ENCODE measurements around the gene KCTD7. TPM values are rescaled to one million over a fixed set of nuclear protein-coding genes. Genes with fewer than 3 reads are reported as not detected.
"Not testable (repeated sequence)": the region's sequence is repeated elsewhere in the genome, so short reads cannot be mapped to it uniquely, and the experiment has no call there.

The KCTD7 gene
- total RNA-seq, 2 donors from 2014 or later, result 17.7 to 61.0 TPM

DNA sequence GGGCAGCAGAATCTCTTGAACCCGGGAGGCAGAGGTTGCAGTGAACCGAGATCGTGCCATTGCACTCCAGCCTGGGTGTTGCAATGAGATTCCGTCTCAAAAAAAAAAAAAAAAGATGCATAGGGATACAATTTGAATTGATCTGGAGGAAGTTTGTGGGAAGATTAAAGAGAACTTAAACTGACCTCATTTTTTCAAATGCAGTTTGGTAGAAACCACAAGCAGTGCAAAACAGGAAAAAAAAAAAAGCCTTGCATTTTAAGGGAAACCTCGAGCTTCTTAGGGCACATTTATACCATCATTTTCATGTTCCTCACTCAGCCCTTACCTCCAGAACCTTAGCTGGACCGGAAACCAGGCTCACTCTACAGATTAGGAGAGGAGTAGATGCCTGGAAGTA lies 2.8 kb downstream of the KCTD7 start:
- DNase-seq (ENCODE audit: low spot score), result no peak
- H3K9me3 ChIP-seq, result no peaks in the 10 kb centered on the region
- H3K27ac ChIP-seq, result no peak overlapping the region
- no peaks in the 10 kb centered on the region for H3K4me1 ChIP-seq (replicated peaks)
- intact Hi-C loops (cut with DNase I), result no loop called here
- H3K36me3 ChIP-seq, result no peaks in the 10 kb centered on the region
- TF ChIP-seq POLR2AphosphoS5 (IDR thresholded peaks at IDR 0.05) (no peak), POLR2A (IDR thresholded peaks at IDR 0.05) (no peak)
- TF ChIP-seq, protein P1, sequence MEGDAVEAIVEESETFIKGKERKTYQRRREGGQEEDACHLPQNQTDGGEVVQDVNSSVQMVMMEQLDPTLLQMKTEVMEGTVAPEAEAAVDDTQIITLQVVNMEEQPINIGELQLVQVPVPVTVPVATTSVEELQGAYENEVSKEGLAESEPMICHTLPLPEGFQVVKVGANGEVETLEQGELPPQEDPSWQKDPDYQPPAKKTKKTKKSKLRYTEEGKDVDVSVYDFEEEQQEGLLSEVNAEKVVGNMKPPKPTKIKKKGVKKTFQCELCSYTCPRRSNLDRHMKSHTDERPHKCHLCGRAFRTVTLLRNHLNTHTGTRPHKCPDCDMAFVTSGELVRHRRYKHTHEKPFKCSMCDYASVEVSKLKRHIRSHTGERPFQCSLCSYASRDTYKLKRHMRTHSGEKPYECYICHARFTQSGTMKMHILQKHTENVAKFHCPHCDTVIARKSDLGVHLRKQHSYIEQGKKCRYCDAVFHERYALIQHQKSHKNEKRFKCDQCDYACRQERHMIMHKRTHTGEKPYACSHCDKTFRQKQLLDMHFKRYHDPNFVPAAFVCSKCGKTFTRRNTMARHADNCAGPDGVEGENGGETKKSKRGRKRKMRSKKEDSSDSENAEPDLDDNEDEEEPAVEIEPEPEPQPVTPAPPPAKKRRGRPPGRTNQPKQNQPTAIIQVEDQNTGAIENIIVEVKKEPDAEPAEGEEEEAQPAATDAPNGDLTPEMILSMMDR (IDR thresholded peaks at IDR 0.05), result no peak
- H3K27me3 ChIP-seq (replicated peaks; ENCODE audit: insufficient read depth), result no peaks in the 10 kb centered on the region
- H3K4me3 ChIP-seq, result no peak overlapping the region
- 92% methylated on average over 6 of the region's 6 CpGs for WGBS

DNA sequence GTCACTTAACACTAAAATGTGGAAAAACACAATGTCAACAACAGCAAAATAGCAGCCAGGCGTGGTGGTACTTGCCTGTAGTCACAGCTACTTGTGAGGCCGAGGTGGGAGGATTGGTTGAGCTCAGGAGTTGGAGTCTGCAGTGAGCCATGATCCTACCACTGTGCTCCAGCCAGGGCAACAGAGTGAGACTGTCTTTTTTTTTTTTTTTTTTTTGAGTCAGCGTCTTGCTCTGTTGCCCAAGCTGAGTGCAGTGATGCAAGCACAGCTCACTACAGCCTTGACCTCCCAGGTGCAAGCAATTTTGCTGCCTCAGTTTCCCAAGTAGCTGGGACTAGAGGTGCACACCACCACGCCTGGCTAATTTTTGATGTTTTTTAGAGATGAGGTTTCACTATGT lies 6.1 kb downstream of the KCTD7 start:
- Histone ChIP-seq H3K9me3 (no peaks in the 10 kb centered on the region), H3K27me3 (replicated peaks; ENCODE audit: insufficient read depth) (no peaks in the 10 kb centered on the region), H3K4me3 (no peak overlapping the region), H3K4me1 (replicated peaks) (no peaks in the 10 kb centered on the region), H3K27ac (no peak overlapping the region), H3K36me3 (no peaks in the 10 kb centered on the region)
- DNase-seq (ENCODE audit: low spot score), result no peak
- TF ChIP-seq, protein P1 (IDR thresholded peaks at IDR 0.05), result no peak
- TF ChIP-seq POLR2AphosphoS5 (IDR thresholded peaks at IDR 0.05), result no peak
- no peak for TF ChIP-seq POLR2A (IDR thresholded peaks at IDR 0.05)
- WGBS, result 82% methylated on average over 4 of the region's 4 CpGs
- intact Hi-C loops (cut with DNase I), result no loop called here

DNA sequence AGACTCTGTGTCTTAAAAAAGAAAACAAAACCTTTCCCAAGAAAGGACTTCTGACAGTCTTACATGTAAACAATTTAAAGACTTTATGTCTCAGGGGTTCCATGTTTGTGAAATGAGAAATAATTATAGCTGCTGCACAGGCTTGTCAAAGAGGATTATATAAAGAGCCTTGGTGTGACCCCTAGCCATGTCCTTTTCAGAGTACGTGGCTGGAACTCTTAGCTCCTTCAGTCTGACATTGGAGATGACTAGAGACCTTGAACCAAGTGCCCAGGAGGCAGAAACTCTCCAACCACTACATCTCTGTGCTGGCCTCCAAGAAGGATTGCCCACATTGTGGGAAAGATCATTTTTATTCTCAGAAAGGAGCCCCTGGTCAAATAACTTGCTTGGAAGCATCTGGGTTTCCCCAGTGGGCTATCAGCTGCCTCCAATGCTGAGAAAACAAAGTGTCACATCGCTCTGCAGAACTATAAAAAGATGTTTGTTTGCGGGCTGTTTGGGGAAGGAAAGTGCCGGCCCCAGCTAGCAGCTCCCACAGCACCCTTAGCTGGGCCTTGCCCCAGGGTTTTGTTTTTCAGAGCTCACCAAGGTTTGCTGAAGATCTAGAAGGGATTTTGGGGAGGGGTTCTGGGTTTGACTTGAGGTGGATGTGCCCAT lies 6.8 kb downstream of the KCTD7 start:
- H3K9me3 ChIP-seq; H3K36me3 ChIP-seq; H3K4me1 ChIP-seq (replicated peaks); H3K4me3 ChIP-seq; H3K27ac ChIP-seq; intact Hi-C loops (cut with DNase I); DNase-seq (ENCODE audit: low spot score); H3K27me3 ChIP-seq (replicated peaks; ENCODE audit: insufficient read depth): not testable (repeated sequence)
- 54% methylated on average over 3 of the region's 4 CpGs for WGBS

DNA sequence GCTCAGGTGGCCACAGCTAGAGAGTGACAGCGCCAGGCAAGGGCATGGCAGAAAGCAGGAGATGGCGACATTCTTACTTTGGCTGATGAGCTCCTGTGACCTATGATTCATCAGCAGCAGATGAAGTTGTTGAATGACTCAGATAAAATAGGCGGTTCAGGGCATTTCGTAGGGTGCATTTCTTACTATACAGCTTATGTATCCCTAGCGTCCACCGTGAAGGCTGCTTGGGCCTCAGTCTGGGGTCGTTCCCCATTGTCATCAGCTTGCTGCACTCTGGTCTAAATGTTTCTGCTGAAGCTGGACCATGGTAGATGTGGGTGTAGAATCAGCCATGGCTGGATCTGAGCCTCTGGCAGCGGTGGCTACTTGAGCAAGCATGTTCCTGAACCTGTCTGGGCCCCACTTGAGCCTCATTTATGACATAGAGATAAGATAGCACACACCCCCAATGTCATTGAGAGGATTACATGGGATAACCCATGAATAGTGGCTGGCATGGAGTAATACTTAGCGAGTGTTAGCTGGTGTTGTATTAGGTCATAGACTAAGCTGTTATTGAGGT lies 7.4 kb downstream of the KCTD7 start:
- H3K4me1 ChIP-seq (replicated peaks); H3K27ac ChIP-seq; intact Hi-C loops (cut with DNase I); H3K27me3 ChIP-seq (replicated peaks; ENCODE audit: insufficient read depth); H3K36me3 ChIP-seq; H3K4me3 ChIP-seq; H3K9me3 ChIP-seq; DNase-seq (ENCODE audit: low spot score): not testable (repeated sequence)
- 83% methylated on average over 8 of the region's 9 CpGs for WGBS

DNA sequence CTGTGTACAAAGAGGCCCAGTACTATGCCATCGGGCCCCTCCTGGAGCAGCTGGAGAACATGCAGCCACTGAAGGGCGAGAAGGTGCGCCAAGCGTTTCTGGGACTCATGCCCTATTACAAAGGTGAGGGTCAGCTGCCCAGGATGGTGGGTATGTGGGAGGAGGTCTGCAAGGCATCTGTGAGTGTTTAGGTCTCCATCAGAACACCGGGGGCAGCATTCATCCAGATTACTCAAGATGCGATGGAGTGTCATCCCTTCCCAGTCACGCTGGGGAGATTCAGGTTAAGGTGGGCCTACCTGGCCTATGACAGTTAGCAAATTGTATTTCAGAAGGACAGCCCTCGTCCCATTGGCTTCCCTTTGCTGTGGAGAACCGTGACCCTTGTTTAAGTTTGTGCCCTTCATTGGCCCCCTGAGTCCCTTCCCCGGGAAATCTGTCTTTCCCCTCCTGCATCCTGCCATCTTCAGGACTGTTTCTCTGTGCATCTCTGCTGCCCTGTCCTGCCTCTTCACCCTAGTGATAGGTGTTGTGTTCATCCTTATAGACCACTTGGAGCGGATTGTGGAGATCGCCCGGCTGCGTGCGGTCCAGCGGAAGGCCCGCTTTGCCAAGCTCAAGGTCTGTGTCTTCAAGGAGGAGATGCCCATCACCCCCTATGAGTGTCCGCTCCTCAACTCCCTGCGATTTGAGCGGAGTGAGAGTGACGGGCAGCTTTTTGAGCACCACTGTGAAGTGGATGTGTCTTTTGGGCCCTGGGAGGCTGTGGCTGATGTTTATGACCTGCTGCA lies 9.8 kb downstream of the KCTD7 start:
- 88% methylated on average over 21 of the region's 21 CpGs for WGBS
- no peaks in the 10 kb centered on the region for H3K36me3 ChIP-seq
- intact Hi-C loops (cut with DNase I), result no loop called here

More for the DNA sequence above, 9.8 kb downstream of the KCTD7 start:
- Histone ChIP-seq H3K27ac (no peak overlapping the region), H3K4me3 (no peak overlapping the region), H3K27me3 (replicated peaks; ENCODE audit: insufficient read depth) (no peaks in the 10 kb centered on the region), H3K4me1 (replicated peaks) (no peaks in the 10 kb centered on the region), H3K9me3 (no peaks in the 10 kb centered on the region)
- TF ChIP-seq, protein P1 (IDR thresholded peaks at IDR 0.05), result no peak
- TF ChIP-seq POLR2AphosphoS5 (IDR thresholded peaks at IDR 0.05), result no peak
- TF ChIP-seq POLR2A (IDR thresholded peaks at IDR 0.05), result no peak
- DNase-seq (ENCODE audit: low spot score), result no peak

All from prostate gland (tissue), 2 donors.